ENCODE measurements around the gene EFCAB9.

- TF ChIP-seq, protein P1, sequence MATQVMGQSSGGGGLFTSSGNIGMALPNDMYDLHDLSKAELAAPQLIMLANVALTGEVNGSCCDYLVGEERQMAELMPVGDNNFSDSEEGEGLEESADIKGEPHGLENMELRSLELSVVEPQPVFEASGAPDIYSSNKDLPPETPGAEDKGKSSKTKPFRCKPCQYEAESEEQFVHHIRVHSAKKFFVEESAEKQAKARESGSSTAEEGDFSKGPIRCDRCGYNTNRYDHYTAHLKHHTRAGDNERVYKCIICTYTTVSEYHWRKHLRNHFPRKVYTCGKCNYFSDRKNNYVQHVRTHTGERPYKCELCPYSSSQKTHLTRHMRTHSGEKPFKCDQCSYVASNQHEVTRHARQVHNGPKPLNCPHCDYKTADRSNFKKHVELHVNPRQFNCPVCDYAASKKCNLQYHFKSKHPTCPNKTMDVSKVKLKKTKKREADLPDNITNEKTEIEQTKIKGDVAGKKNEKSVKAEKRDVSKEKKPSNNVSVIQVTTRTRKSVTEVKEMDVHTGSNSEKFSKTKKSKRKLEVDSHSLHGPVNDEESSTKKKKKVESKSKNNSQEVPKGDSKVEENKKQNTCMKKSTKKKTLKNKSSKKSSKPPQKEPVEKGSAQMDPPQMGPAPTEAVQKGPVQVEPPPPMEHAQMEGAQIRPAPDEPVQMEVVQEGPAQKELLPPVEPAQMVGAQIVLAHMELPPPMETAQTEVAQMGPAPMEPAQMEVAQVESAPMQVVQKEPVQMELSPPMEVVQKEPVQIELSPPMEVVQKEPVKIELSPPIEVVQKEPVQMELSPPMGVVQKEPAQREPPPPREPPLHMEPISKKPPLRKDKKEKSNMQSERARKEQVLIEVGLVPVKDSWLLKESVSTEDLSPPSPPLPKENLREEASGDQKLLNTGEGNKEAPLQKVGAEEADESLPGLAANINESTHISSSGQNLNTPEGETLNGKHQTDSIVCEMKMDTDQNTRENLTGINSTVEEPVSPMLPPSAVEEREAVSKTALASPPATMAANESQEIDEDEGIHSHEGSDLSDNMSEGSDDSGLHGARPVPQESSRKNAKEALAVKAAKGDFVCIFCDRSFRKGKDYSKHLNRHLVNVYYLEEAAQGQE (IDR thresholded peaks at IDR 0.05; ENCODE audit: insufficient read depth in 1 of 2, low read depth in 2 of 2, low read length in 2 of 2), result no peak
- no peak for TF ChIP-seq POLR2AphosphoS5 (IDR thresholded peaks at IDR 0.05; ENCODE audit: low read depth, low read length)
- no peak for TF ChIP-seq TAF1 (IDR thresholded peaks at IDR 0.05; ENCODE audit: borderline replicate concordance, insufficient read depth, low read length)
- no peak for TF ChIP-seq SIN3A (IDR thresholded peaks at IDR 0.05; ENCODE audit: borderline replicate concordance, insufficient read depth, low read length)
Observed at GRCh38 chr5:172148381-172148780, 45.6 kb upstream of the EFCAB9 start.

All from PFSK-1 (cell line).